Ovary (tissue), 9 donors: ENCODE data around the gene RPTOR. TPM values are rescaled to one million over a fixed set of nuclear protein-coding genes. Genes with fewer than 3 reads are reported as not detected.
A peak's percentile ranks its signal among the peaks of the same experiment; 100 is the strongest.
"Not testable (repeated sequence)": the region's sequence is repeated elsewhere in the genome, so short reads cannot be mapped to it uniquely, and the experiment has no call there.

Experiments
- DNase-seq, 5 donors: peaks; one replicate each; pipeline ENCODE4 v3.0.0-alpha.2; 2019 to 2020
- H3K27ac ChIP-seq, 2 donors: fragments of 200-600 bp; one replicate each; pipeline versions ENCODE4 v1.5.1 to v1.8.0; 2019 to 2022
- H3K27me3 ChIP-seq: fragments of 200-600 bp; one replicate; pipeline ENCODE4 v1.8.0; 2022
- H3K36me3 ChIP-seq: fragments of 200-600 bp; sonication (generic); one replicate; pipeline ENCODE4 v1.5.1; 2019
- H3K4me1 ChIP-seq: one replicate; pipeline ENCODE4 v1.8.1; 2013; ENCODE audit warnings: mild to moderate bottlenecking, moderate library complexity; ENCODE audit not compliant: insufficient read depth
- H3K4me3 ChIP-seq: fragments of 200-600 bp; sonication (generic); one replicate; pipeline ENCODE4 v1.5.1; 2017
- H3K9me3 ChIP-seq, 2 donors: fragments of 200-600 bp in 1 of 2; sonication (generic) in 1 of 2; one replicate each; pipeline versions ENCODE4 v1.5.1 to v1.8.1; 2013 to 2019; ENCODE audit warnings: mild to moderate bottlenecking in 1 of 2, moderate library complexity in 1 of 2
- CTCF ChIP-seq, 3 donors: fragments of 450-650 bp in 2 of 3; fragments of 200-600 bp in 1 of 3; IDR thresholded peaks; one replicate each; pipeline versions ENCODE4 v1.5.1 to v1.8.0; 2016 to 2022; ENCODE audit warnings: antibody characterized with exemption in 3 of 3, mild to moderate bottlenecking in 1 of 3
- EP300 ChIP-seq: sonication (generic); formaldehyde crosslinking; IDR thresholded peaks from one replicate; pipeline ENCODE4 v1.6.1; 2017; ENCODE audit warnings: antibody characterized with exemption
- POLR2A ChIP-seq: fragments of 450-650 bp; IDR thresholded peaks from one replicate; pipeline ENCODE4 v1.6.1; 2017; ENCODE audit warnings: antibody characterized with exemption, mild to moderate bottlenecking, moderate library complexity
- WGBS, 3 donors: extraction: QIAGEN DNeasy Blood & Tissue Kit in 1 of 3; methylation state at CpG; one replicate each; pipeline versions ENCODE4 v1.1.5 to v1.1.7; 2013 to 2017; 5-methylcytosine and 5-hydroxymethylcytosine counted together
- intact Hi-C, 4 donors: fragments of 100-400 bp; cut with DNase I; formaldehyde crosslinking; loops; one replicate each; pipeline versions ENCODE4 v1.11.0 to v1.15.1; 2022 to 2023
- polyA plus RNA-seq, 2 donors: library from polyadenylated mRNA; stranded (reverse); fragments of 200-250 nt in 1 of 2; fragments of 350-450 nt in 1 of 2; fragmentation: Illumina TruSeq in 1 of 2; extraction: RNeasy Lipid Tissue Mini Kit (QIAGEN cat#74804) in 1 of 2; gene quantifications; one replicate each; pipeline ENCODE4 v1.2.3, GENCODE V29; 2013 to 2014
- total RNA-seq, 7 donors: library from RNA; depleted of rRNA in 2 of 7; stranded (reverse); fragments of >200 nt in 2 of 7; fragmentation: NEBNext Ultra II Directional in 3 of 7; extraction: Animal tissue kit (Norgen Biotek cat#: 25700) in 3 of 7; gene quantifications; one replicate each; pipeline versions ENCODE4 v1.1.0 to v1.2.4, GENCODE V29; 2016 to 2023
- donor health status: DM: no; HTN: no; CAD: no; lungs with moderate emphysema.
- donor health status: DM: no; HTN: no; CAD: no.
- donor health status: Bipolar disorder and iron deficiency.
- donor health status: DM: yes; HTN: yes; CAD: no.
- donor health status: DM: no; HTN: no; CAD: no.
- donor health status: DM: yes; HTN: yes; CAD: no.

Gene RPTOR
- total and polyA plus RNA-seq, 9 donors: 11.1 to 41.9 (median 27.9) TPM

- intact Hi-C loops: no loop called here
- Histone ChIP-seq H3K4me1 (no peaks in the 10 kb centered on the region), H3K36me3 (no peaks in the 10 kb centered on the region), H3K9me3 (no peaks in the 10 kb centered on the region), H3K4me3 (no peak overlapping the region), H3K27ac (no peak overlapping the region), H3K27me3 (no peaks in the 10 kb centered on the region)
- TF ChIP-seq POLR2A (no peak), EP300 (no peak), CTCF (IDR thresholded peaks at IDR 0.05) (no peak)
- WGBS, 3 donors: 95 to 96% (median 95%) methylated on average over 9 of the region's 9 CpGs
- DNase-seq: no peak
Measured at GRCh38 chr17:80814491-80814890, 269.9 kb downstream of the RPTOR start.

GRCh38 chr17:80815151-80815681 lies 270.6 kb downstream of the RPTOR start:
- intact Hi-C loops: no loop called here
- no peak overlapping the region for H3K27ac ChIP-seq
- TF ChIP-seq POLR2A: no peak
- TF ChIP-seq CTCF (IDR thresholded peaks at IDR 0.05): no peak
- no peak for DNase-seq
- 81 to 88% (median 84%) methylated on average over 10 of the region's 10 CpGs for WGBS, 3 donors
- H3K36me3 ChIP-seq: no peaks in the 10 kb centered on the region
- no peaks in the 10 kb centered on the region for H3K27me3 ChIP-seq
- H3K4me3 ChIP-seq: no peak overlapping the region
- no peaks in the 10 kb centered on the region for H3K9me3 ChIP-seq
- H3K4me1 ChIP-seq: no peaks in the 10 kb centered on the region

GRCh38 chr17:80815718-80816117 lies 271.1 kb downstream of the RPTOR start:
- H3K36me3 ChIP-seq, intact Hi-C loops, H3K27me3 ChIP-seq, H3K4me3 ChIP-seq, H3K27ac ChIP-seq, H3K9me3 ChIP-seq, DNase-seq, H3K4me1 ChIP-seq: not testable (repeated sequence)
- WGBS, 3 donors: 90 to 94% (median 93%) methylated on average over 23 of the region's 23 CpGs

- TF ChIP-seq EP300: no peak
- no peak for TF ChIP-seq POLR2A
- no peak for TF ChIP-seq CTCF (IDR thresholded peaks at IDR 0.05)
- WGBS, 3 donors: 93 to 94% (median 93%) methylated on average over 24 of the region's 24 CpGs
- no peaks in the 10 kb centered on the region for H3K27me3 ChIP-seq
- no peak overlapping the region for H3K4me3 ChIP-seq
- no peaks in the 10 kb centered on the region for H3K4me1 ChIP-seq
- H3K36me3 ChIP-seq: no peaks in the 10 kb centered on the region
- intact Hi-C loops: no loop called here
- peak in 1 of 5 donors; percentile 26 for DNase-seq
- H3K27ac ChIP-seq: no peak overlapping the region
- H3K9me3 ChIP-seq: no peaks in the 10 kb centered on the region
Measured at GRCh38 chr17:80816241-80817103, 271.8 kb downstream of the RPTOR start.

GRCh38 chr17:80817321-80817845 lies 272.7 kb downstream of the RPTOR start:
- Histone ChIP-seq H3K27ac (no peak overlapping the region), H3K27me3 (no peaks in the 10 kb centered on the region), H3K9me3 (no peaks in the 10 kb centered on the region), H3K4me1 (no peaks in the 10 kb centered on the region), H3K36me3 (no peaks in the 10 kb centered on the region), H3K4me3 (no peak overlapping the region)
- TF ChIP-seq CTCF (IDR thresholded peaks at IDR 0.05) (no peak), EP300 (no peak), POLR2A (no peak)
- intact Hi-C loops: no loop called here
- 95 to 97% (median 96%) methylated on average over 11 of the region's 11 CpGs for WGBS, 3 donors
- DNase-seq: peak in 1 of 5 donors; percentile 27
